ENCODE data around the gene JSRP1. TPM values are rescaled to one million over a fixed set of nuclear protein-coding genes. Genes with fewer than 3 reads are reported as not detected.

The JSRP1 gene
- total and polyA plus RNA-seq, 7 donors: 107 to 271 (median 137) TPM

GRCh38 chr19:2288338-2288817 is 32.2 kb upstream of the JSRP1 start:
- Histone ChIP-seq H3K27ac (no peak overlapping the region), H3K4me3 (no peak overlapping the region), H3K4me1 (peaks cover 17% of the 10 kb centered on the region), H3K9me3 (no peaks in the 10 kb centered on the region), H3K36me3 (ENCODE audit: insufficient read depth in 1 of 2, low read depth in 1 of 2) (no peaks in the 10 kb centered on the region), H3K27me3 (ENCODE audit: insufficient read depth in 3 of 3, low read length in 2 of 3) (peaks cover 0 to 48% (median 31%) of the 10 kb centered on the region in 3 donors)
- intact Hi-C loops (cut with DNase I): no loop called here
- no peak for ATAC-seq
- whole genome bisulfite sequencing, 3 donors: 81 to 84% (median 82%) methylated on average over 15 to 17 of the region's 17 CpGs
- no peak for TF ChIP-seq CTCF (IDR thresholded peaks at IDR 0.05)
- no peak for DNase-seq

- H3K36me3 ChIP-seq (ENCODE audit: insufficient read depth in 1 of 2, low read depth in 1 of 2): no peaks in the 10 kb centered on the region
- H3K4me3 ChIP-seq: no peak overlapping the region
- H3K4me1 ChIP-seq: peaks cover 17% of the 10 kb centered on the region
- ATAC-seq: no peak
- H3K27ac ChIP-seq: no peak overlapping the region
- no peak for TF ChIP-seq CTCF (IDR thresholded peaks at IDR 0.05)
- no peak for DNase-seq
- peaks cover 0 to 47% (median 31%) of the 10 kb centered on the region in 3 donors for H3K27me3 ChIP-seq (ENCODE audit: insufficient read depth in 3 of 3, low read length in 2 of 3)
- 78 to 80% (median 79%) methylated on average over 13 of the region's 13 CpGs for WGBS, 3 donors
- intact Hi-C loops (cut with DNase I): no loop called here
- no peaks in the 10 kb centered on the region for H3K9me3 ChIP-seq
Measured at GRCh38 chr19:2287585-2288337, 31.5 kb upstream of the JSRP1 start.

- 81 to 89% (median 82%) methylated on average over 20 of the region's 20 CpGs for whole genome bisulfite sequencing, 3 donors
- intact Hi-C loops (cut with DNase I): no loop called here
- H3K9me3 ChIP-seq: no peaks in the 10 kb centered on the region
- H3K36me3 ChIP-seq (ENCODE audit: insufficient read depth in 1 of 2, low read depth in 1 of 2): no peaks in the 10 kb centered on the region
- peaks cover 17% of the 10 kb centered on the region for H3K4me1 ChIP-seq
- DNase-seq: no peak
- no peak for TF ChIP-seq CTCF (IDR thresholded peaks at IDR 0.05)
- no peak overlapping the region for H3K27ac ChIP-seq
- H3K27me3 ChIP-seq (ENCODE audit: insufficient read depth in 3 of 3, low read length in 2 of 3): peaks cover 0 to 35% (median 28%) of the 10 kb centered on the region in 3 donors
- ATAC-seq: no peak
- H3K4me3 ChIP-seq: no peak overlapping the region
Measured at GRCh38 chr19:2286402-2287140, 30.4 kb upstream of the JSRP1 start.

- 90 to 96% (median 95%) methylated on average over 8 of the region's 8 CpGs for WGBS, 3 donors
- H3K9me3 ChIP-seq: no peaks in the 10 kb centered on the region
- intact Hi-C loops (cut with DNase I): no loop called here
- no peaks in the 10 kb centered on the region for H3K4me1 ChIP-seq
- TF ChIP-seq CTCF (IDR thresholded peaks at IDR 0.05): no peak
- DNase-seq (no peak), ATAC-seq (no peak)
- H3K36me3 ChIP-seq (ENCODE audit: insufficient read depth in 1 of 2, low read depth in 1 of 2): no peaks in the 10 kb centered on the region
- no peak overlapping the region for H3K4me3 ChIP-seq
- H3K27ac ChIP-seq: no peak overlapping the region
- H3K27me3 ChIP-seq (ENCODE audit: insufficient read depth in 3 of 3, low read length in 2 of 3): peaks cover 0 to 9% (median 7%) of the 10 kb centered on the region in 3 donors
Measured at GRCh38 chr19:2283835-2284507, 27.8 kb upstream of the JSRP1 start.
